D721Med (cell line): Measurements from ENCODE around the gene EPB41.
"Not testable (repeated sequence)": the region's sequence is repeated elsewhere in the genome, so short reads cannot be mapped to it uniquely, and the experiment has no call there.

ENCODE experiments used
- DNase-seq: peaks from one replicate; pipeline ENCODE4 v3.0.0; 2011; ENCODE audit warnings: low spot score; ENCODE audit not compliant: insufficient read length
- FAIRE-seq: peaks from 2 replicates; lab custom pipeline; 2011; peaks lifted over from hg19 to GRCh38; lab: Jason Lieb, UNC
- TF ChIP-seq, protein P1 (sequence below): IDR thresholded peaks from 2 replicates; pipeline ENCODE4 v1.5.1; 2012; ENCODE audit warnings: mild to moderate bottlenecking, control low read depth; ENCODE audit not compliant: insufficient read depth; ENCODE audit errors: missing control alignments

The EPB41 gene

DNA sequence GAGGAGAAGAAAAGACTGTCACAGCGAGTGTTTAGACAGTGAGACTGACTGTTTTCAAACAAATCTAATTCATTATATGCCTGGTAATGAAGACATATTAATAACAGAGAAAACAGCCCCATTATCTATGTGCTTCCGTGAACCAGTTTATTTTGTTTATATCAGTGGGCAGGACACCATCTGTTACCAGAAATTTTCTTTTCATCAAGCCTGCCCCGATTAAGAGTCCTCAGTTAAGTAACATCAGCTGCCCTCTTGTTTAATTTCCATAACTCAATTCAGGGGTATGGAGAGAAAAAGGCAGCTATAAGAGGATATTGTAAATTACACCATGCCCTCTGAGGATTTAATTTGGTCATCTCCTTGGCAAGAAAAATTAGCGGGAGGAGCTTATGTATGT, 115.3 kb downstream of the EPB41 start:
- TF ChIP-seq, protein P1, sequence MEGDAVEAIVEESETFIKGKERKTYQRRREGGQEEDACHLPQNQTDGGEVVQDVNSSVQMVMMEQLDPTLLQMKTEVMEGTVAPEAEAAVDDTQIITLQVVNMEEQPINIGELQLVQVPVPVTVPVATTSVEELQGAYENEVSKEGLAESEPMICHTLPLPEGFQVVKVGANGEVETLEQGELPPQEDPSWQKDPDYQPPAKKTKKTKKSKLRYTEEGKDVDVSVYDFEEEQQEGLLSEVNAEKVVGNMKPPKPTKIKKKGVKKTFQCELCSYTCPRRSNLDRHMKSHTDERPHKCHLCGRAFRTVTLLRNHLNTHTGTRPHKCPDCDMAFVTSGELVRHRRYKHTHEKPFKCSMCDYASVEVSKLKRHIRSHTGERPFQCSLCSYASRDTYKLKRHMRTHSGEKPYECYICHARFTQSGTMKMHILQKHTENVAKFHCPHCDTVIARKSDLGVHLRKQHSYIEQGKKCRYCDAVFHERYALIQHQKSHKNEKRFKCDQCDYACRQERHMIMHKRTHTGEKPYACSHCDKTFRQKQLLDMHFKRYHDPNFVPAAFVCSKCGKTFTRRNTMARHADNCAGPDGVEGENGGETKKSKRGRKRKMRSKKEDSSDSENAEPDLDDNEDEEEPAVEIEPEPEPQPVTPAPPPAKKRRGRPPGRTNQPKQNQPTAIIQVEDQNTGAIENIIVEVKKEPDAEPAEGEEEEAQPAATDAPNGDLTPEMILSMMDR: no peak
- no peak for DNase-seq
- FAIRE-seq: peak; percentile 44

DNA sequence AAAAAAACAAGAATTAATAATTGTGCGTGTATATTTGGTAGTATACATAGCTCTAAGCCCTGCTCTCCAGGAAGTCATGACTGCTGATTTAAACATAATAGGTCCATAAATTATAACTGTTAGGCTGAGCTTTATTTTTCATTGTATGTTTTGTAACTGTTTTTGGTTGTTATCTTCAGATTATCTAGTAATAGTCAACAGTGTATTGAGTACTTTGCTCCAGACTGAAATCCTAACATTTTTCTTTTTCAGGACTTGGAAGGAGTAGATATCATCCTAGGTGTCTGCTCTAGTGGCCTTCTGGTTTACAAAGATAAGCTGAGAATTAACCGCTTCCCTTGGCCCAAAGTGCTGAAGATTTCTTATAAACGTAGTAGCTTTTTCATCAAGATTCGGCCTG, 118.5 kb downstream of the EPB41 start:
- TF ChIP-seq, protein P1: no peak
- no peak for DNase-seq
- FAIRE-seq: no peak

DNA sequence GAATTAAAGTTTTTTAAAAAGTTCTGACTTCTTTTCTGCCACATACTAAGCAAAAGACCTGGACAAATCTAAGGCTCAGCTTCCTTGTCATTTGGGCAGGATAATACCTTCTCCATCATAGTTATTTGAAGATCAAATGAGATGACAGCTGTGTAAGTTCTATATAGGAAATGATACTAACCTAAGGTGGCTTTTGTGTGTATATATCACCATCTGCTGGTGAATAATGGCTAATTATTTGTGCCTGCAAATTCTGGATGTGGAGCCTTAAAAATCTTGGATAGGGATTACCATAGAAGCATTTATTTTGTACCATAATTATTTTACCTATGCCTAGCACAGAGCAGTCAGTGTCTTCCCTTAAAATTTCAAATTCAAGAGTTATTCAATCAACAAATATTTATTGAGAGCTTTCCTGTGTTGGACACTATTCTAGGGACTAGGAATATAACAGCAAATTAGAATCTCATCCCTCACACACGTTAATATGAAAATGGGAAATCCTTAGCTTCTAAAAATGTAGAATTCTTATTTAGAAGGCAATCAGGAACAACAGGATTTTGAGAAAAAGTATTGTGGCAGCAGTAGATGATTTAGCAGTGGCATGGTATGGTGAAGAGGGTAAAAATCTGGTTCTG, 119.6 kb downstream of the EPB41 start:
- TF ChIP-seq, protein P1: peak; percentile 77
- DNase-seq: no peak
- peak; percentile 76 for FAIRE-seq

DNA sequence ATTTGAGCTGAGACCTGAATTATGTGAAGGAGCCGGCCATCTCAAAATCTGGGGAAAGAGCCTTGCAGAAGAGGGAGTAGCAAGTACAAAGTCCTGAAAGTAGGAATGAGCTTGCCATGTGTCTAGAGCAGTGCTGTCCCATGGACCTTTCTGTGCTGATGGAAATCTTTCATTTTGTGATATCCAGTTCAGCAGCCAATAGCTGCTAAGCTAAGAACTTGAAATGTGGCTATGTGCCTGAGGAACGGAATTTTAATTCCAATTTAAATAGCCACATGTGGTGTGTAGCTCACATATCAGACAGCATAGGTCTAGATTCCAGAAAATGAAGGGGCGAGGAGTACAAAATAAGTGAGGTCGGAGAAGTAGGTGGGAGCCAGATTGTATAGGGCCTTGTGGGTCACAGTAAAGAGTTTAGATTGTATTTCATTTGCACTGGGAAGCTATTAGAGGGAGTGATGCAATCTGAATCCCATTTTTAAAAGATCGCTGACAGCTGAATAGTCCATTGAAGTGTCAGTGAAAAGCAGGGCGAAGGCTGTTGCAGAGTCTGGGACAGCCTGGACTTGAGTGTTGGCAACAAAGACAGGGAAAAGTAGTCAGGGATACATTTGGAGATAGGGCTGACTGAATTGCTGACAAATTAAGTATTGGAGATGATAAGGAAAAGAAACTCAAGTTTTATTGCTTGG, 129.1 kb downstream of the EPB41 start:
- TF ChIP-seq, protein P1: no peak
- no peak for FAIRE-seq
- no peak for DNase-seq

DNA sequence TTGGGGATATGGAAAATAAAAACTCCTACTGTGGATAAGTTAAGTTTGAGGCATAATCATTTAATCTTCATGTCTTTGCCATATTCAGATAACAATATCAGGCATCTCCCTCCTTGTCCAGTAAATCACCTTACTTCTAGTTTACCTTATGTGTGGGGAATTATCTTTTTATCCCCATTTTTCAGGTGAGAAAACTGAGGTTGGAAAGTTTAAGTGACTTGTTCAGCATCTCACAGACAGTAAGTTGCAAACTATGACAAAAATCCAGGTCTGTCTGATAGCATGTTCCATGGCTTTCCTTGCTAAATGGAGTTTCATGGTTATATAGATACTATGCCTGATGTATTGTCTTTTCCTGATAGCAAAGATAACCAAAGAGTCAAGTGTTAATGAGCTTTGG, 129.6 kb downstream of the EPB41 start:
- FAIRE-seq (no peak), DNase-seq (no peak)
- TF ChIP-seq, protein P1: no peak

DNA sequence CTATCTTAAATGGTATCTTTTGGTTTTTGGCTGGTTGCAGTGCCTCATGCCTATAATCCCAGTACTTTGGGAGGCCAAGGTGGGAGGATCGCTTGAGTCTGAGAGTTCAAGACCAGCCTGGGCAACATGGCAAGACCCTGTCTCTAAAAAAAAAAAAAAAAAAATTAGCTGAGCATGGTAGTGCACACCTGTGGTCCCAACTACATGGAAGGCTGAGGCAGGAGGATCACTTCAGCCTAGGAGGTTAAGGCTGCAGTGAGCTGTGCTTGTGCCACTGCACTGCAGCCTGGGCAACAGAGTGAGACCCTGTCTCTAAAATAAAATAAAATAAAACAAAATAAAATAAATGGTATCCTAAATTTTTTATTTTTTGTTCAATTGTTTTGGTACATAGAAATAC, 131.3 kb downstream of the EPB41 start:
- not testable (repeated sequence) for FAIRE-seq, DNase-seq

DNA sequence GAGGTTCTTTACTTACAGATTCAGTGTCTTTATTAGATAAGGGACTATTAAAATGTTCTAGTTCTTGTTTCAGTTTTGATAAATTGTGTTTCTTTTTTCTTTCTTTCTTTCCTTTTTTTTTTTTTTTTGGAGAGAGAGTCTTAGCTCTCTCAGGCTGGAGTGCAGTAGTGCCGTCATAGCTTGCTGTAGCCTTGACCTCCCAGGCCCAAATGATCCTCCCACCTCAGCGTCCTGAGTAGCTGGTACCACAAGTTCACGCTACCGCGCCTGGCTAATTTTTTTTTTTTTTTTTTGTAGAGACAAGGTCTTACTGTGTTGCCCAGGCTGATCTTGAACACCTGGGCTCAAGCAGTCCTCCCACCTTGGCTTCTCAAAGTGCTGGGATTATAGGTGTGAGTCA, 132.8 kb downstream of the EPB41 start:
- no peak for DNase-seq
- no peak for FAIRE-seq
- TF ChIP-seq, protein P1: no peak
